ENCODE data around the gene BRF1.
A peak's percentile ranks its signal among the peaks of the same experiment; 100 is the strongest.
"Not testable (repeated sequence)": the region's sequence is repeated elsewhere in the genome, so short reads cannot be mapped to it uniquely, and the experiment has no call there.

The BRF1 gene

GRCh38 chr14:105331575-105332349 lies 31.0 kb upstream of the BRF1 start:
- no peak for DNase-seq

- DNase-seq, result no peak
These were observed 29.7 kb upstream of the BRF1 start for GRCh38 chr14:105330491-105330895.

- DNase-seq, result no peak
These were observed 28.8 kb upstream of the BRF1 start for GRCh38 chr14:105329411-105330150.

GRCh38 chr14:105328678-105329390 lies 28.0 kb upstream of the BRF1 start:
- no peak for DNase-seq

GRCh38 chr14:105328070-105328677 lies 27.4 kb upstream of the BRF1 start:
- no peak for DNase-seq

GRCh38 chr14:105327695-105328045 lies 26.9 kb upstream of the BRF1 start:
- not testable (repeated sequence) for DNase-seq

GRCh38 chr14:105326891-105327694 lies 26.3 kb upstream of the BRF1 start:
- no peak for DNase-seq

GRCh38 chr14:105326568-105326867 lies 25.7 kb upstream of the BRF1 start:
- DNase-seq, result no peak

- no peak for DNase-seq
These were observed 25.1 kb upstream of the BRF1 start for GRCh38 chr14:105325716-105326567.

GRCh38 chr14:105325303-105325702 lies 24.5 kb upstream of the BRF1 start:
- DNase-seq, result no peak

- no peak for DNase-seq
These were observed 24.1 kb upstream of the BRF1 start for GRCh38 chr14:105324871-105325270.

GRCh38 chr14:105324080-105324778 lies 23.4 kb upstream of the BRF1 start:
- no peak for DNase-seq

GRCh38 chr14:105323663-105324062 lies 22.9 kb upstream of the BRF1 start:
- DNase-seq, result no peak

- DNase-seq, result no peak
These were observed 22.2 kb upstream of the BRF1 start for GRCh38 chr14:105322791-105323556.

- DNase-seq, result no peak
These were observed 16.7 kb upstream of the BRF1 start for GRCh38 chr14:105317546-105317945.

- no peak for DNase-seq
These were observed 16.2 kb upstream of the BRF1 start for GRCh38 chr14:105316968-105317510.

- no peak for DNase-seq
These were observed 15.8 kb upstream of the BRF1 start for GRCh38 chr14:105316577-105316941.

- no peak for DNase-seq
These were observed 15.3 kb upstream of the BRF1 start for GRCh38 chr14:105315941-105316576.

- DNase-seq, result peak; percentile 60
These were observed 14.5 kb upstream of the BRF1 start for GRCh38 chr14:105315211-105315721.

Data from activated CD4-positive, alpha-beta T cell treated with anti-CD3 and anti-CD28 coated beads, Interleukin-2, amount 50 U/mL, for 1 hour (primary cell).